ENCODE data around the gene GRN. TPM values are rescaled to one million over a fixed set of nuclear protein-coding genes. Genes with fewer than 3 reads are reported as not detected.

Gene GRN
- total and polyA plus RNA-seq, 9 of the 15 experiments (the other 6 are each of a cell fraction or from before 2014, with no cell fraction given): 5.4 to 75.3 (median 20.7) TPM

DNA sequence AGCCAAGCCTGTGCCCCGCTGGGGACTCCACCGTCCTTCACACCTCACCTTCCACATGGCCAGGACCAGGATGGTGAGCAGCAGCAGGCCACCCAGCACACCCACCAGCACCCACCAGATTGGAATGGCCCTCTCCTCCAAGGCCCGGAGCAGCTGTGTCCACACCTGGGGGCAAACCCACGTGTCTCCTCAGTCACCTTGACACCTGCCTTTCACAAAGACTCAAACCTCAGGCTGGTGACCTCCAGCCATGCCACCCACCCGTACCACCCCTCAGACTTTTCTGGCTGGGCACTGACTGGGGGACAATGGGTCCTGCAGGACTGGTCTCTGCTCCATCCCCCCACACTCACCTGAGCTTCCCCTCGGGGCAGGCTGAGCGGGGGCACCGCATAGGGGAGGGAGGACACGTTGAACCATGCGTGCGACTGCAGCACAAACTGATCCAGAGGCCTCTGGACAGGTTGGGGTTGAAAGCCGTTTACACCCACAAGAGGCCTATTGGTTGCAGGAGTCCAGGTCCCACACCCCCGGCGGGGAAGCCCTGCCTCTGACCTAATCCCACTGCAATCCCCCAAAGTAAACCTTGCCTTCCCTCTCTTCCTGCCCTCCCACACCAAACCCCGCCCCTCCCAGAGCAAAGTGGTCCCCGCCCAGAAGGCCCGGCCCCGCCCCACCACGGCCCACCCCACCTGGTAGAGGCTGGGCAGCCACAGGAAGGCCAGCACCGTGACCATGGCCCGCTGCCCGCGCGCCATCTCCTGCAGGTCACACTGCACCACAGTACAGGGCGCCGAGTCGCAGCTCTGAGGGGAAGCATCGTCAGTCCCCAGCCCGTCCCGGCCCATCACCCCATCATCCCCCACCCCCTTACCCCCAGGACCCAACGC lies 29.4 kb downstream of the GRN start:
- Histone ChIP-seq H4K20me1 (replicated peaks; ENCODE audit: control insufficient read depth, insufficient read depth, low read length) (no peaks in the 10 kb centered on the region), H3K9me1 (ENCODE audit: control insufficient read depth, insufficient read depth, low read length) (no peaks in the 10 kb centered on the region), H3K9me3 (replicated peaks; ENCODE audit: control insufficient read depth, insufficient read depth, low read depth, low read length) (no peaks in the 10 kb centered on the region), H3K4me1 (replicated peaks in 1 of 2; ENCODE audit: control insufficient read depth in 2 of 2, insufficient read depth in 2 of 2, low read length in 2 of 2) (peaks cover 8 to 27% of the 10 kb centered on the region in 2 experiments; a peak in 4 of 5 replicates), H2AFZ (ENCODE audit: low read depth, low read length) (no peak overlapping the region), H3K27me3 (ENCODE audit: control insufficient read depth in 2 of 2, insufficient read depth in 2 of 2, low read length in 2 of 2) (no peaks in the 10 kb centered on the region; a peak in 1 of 5 replicates), H3K4me3 (no peak overlapping the region), H3K79me2 (ENCODE audit: control insufficient read depth, insufficient read depth, low read length) (no peaks in the 10 kb centered on the region), H3K4me2 (ENCODE audit: insufficient read depth, low read length) (no peak overlapping the region), H3K9ac (ENCODE audit: insufficient read depth in 1 of 2, low read depth in 2 of 2, low read length in 2 of 2) (peak overlapping the region in 1 of 2 experiments; percentile 79; a peak in 2 of 4 replicates), H3K27ac (ENCODE audit: extremely low read depth, low read depth, low read length) (no peak overlapping the region), H3K36me3 (ENCODE audit: control insufficient read depth, insufficient read depth, low read length) (no peaks in the 10 kb centered on the region)
- POLR2A ChIA-PET: no interaction called here
- TF ChIP-seq ETV6 (IDR thresholded peaks at IDR 0.05; ENCODE audit: borderline replicate concordance in 1 of 2, low read depth in 2 of 2, low read length in 1 of 2) (no peak), ETV6 (CRISPR knock-in tag; IDR thresholded peaks at IDR 0.05; ENCODE audit: borderline replicate concordance) (no peak), RBFOX2 (IDR thresholded peaks at IDR 0.05; ENCODE audit: low read depth, low read length) (peak; percentile 38; the same call in 1 of the 2 replicates)
- TF ChIP-seq, protein P1, sequence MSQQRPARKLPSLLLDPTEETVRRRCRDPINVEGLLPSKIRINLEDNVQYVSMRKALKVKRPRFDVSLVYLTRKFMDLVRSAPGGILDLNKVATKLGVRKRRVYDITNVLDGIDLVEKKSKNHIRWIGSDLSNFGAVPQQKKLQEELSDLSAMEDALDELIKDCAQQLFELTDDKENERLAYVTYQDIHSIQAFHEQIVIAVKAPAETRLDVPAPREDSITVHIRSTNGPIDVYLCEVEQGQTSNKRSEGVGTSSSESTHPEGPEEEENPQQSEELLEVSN (IDR thresholded peaks at IDR 0.05; ENCODE audit: borderline replicate concordance in 1 of 2, extremely low read depth in 1 of 2, insufficient read depth in 1 of 2, insufficient read length in 1 of 2, low read depth in 1 of 2, low read length in 1 of 2, poor library complexity in 1 of 2, severe bottlenecking in 1 of 2): peak in 1 of 2 experiments; percentile 15
- no TSS peak for BruUV-seq (replicated peaks)
- 70% methylated on average over 12 of the region's 31 CpGs for WGBS (ENCODE audit: insufficient coverage, low coverage, missing lambda C conversion rate)
- peak; percentile 72 for ATAC-seq
- FAIRE-seq: no peak
- intact Hi-C loops (cut with micrococcal nuclease): no loop called here
- in situ Hi-C loops (cut with MboI): no loop called here
- CTCF ChIA-PET (ENCODE audit: low intra/inter-chr PET ratio): no interaction called here
- DNase-seq (ENCODE audit: extremely low read depth in 1 of 4, low spot score in 3 of 4): peak; percentile 45 to 79 (median 70)

All from K562 (cell line).